Ecto neural progenitor cell (in vitro differentiated cells): Measurements from ENCODE around the gene UNK.
"Not testable (repeated sequence)": the region's sequence is repeated elsewhere in the genome, so short reads cannot be mapped to it uniquely, and the experiment has no call there.

Experiments
- DNase-seq: peaks from one replicate; pipeline ENCODE4 v3.0.0-alpha.2; 2018; ENCODE audit warnings: low spot score

UNK gene

GRCh38 chr17:75755205-75755901, 29.3 kb upstream of the UNK start:
- peak; percentile 69 for DNase-seq

GRCh38 chr17:75755990-75756389, 28.6 kb upstream of the UNK start:
- DNase-seq, result no peak

GRCh38 chr17:75756451-75757085, 28.0 kb upstream of the UNK start:
- DNase-seq, result peak; percentile 51

- no peak for DNase-seq
Measured at GRCh38 chr17:75757086-75757681, 27.4 kb upstream of the UNK start.

- peak; percentile 56 for DNase-seq
Measured at GRCh38 chr17:75758131-75758905, 26.3 kb upstream of the UNK start.

GRCh38 chr17:75759457-75759856, 25.1 kb upstream of the UNK start:
- no peak for DNase-seq

GRCh38 chr17:75759978-75760640, 24.5 kb upstream of the UNK start:
- DNase-seq, result not testable (repeated sequence)

- DNase-seq, result no peak
Measured at GRCh38 chr17:75762513-75763268, 21.9 kb upstream of the UNK start.

GRCh38 chr17:75763269-75763607, 21.4 kb upstream of the UNK start:
- DNase-seq, result no peak

GRCh38 chr17:75763613-75764416, 20.8 kb upstream of the UNK start:
- no peak for DNase-seq

GRCh38 chr17:75764417-75764710, 20.2 kb upstream of the UNK start:
- DNase-seq, result no peak

GRCh38 chr17:75764711-75765421, 19.7 kb upstream of the UNK start, which contains the start of gene GALK1:
Gene GALK1, minus strand, starts transcription at chr17:75765192. Its CDS starts 56 bp downstream, at chr17:75765136.
- DNase-seq, result peak; percentile 90

- DNase-seq, result peak; percentile 57
Measured at GRCh38 chr17:75765981-75766380, 18.6 kb upstream of the UNK start.

GRCh38 chr17:75767881-75768280, 16.7 kb upstream of the UNK start:
- no peak for DNase-seq

GRCh38 chr17:75769536-75769935, 15.1 kb upstream of the UNK start:
- DNase-seq, result no peak

- DNase-seq, result no peak
Measured at GRCh38 chr17:75771334-75772281, 13.0 kb upstream of the UNK start.

GRCh38 chr17:75773121-75773807, 11.3 kb upstream of the UNK start:
- peak; percentile 62 for DNase-seq

GRCh38 chr17:75773808-75774470, 10.7 kb upstream of the UNK start:
- no peak for DNase-seq
